Neuronal stem cell (in vitro differentiated cells): ENCODE measurements around the gene ATM. TPM values are rescaled to one million over a fixed set of nuclear protein-coding genes. Genes with fewer than 3 reads are reported as not detected.

Source experiments
- DNase-seq: peaks from one replicate; pipeline ENCODE4 v3.0.0-alpha.2; 2013; ENCODE audit warnings: low spot score
- H2AFZ ChIP-seq: one replicate; pipeline ENCODE4 v1.6.1; 2013; ENCODE audit warnings: mild to moderate bottlenecking, low read length, inconsistent platforms
- H2AK5ac ChIP-seq: 2 replicates; pipeline ENCODE4 v1.6.1; 2013; ENCODE audit warnings: low read depth, mild to moderate bottlenecking, inconsistent platforms, low read length, moderate library complexity, mixed read lengths
- H2BK120ac ChIP-seq: 2 replicates; pipeline ENCODE4 v1.6.1; 2013; ENCODE audit warnings: low read depth, mild to moderate bottlenecking, inconsistent platforms, low read length, moderate library complexity, mixed read lengths
- H2BK12ac ChIP-seq: one replicate; pipeline ENCODE4 v1.6.1; 2013; ENCODE audit warnings: low read length, inconsistent platforms
- H2BK15ac ChIP-seq: 2 replicates; pipeline ENCODE4 v1.6.1; 2013; ENCODE audit warnings: mild to moderate bottlenecking, low read length, inconsistent platforms, mixed read lengths
- H2BK5ac ChIP-seq: one replicate; pipeline ENCODE4 v1.6.1; 2013; ENCODE audit warnings: inconsistent platforms, mild to moderate bottlenecking, low read length, moderate library complexity
- H3K14ac ChIP-seq: one replicate; pipeline ENCODE4 v1.6.1; 2013; ENCODE audit warnings: low read length, inconsistent platforms
- H3K18ac ChIP-seq: 2 replicates; pipeline ENCODE4 v1.6.1; 2013; ENCODE audit warnings: low read length, inconsistent platforms
- H3K23ac ChIP-seq: 2 replicates; pipeline ENCODE4 v1.6.1; 2013; ENCODE audit warnings: low read depth, mild to moderate bottlenecking, mixed read lengths, low read length, inconsistent platforms; ENCODE audit not compliant: poor library complexity
- H3K27ac ChIP-seq: replicated peaks from 3 replicates; pipeline ENCODE4 v1.5.1; 2013; ENCODE audit warnings: low read length, inconsistent platforms
- H3K27me3 ChIP-seq, 3 experiments: 2 replicates each; pipeline ENCODE4 v1.6.1; 2013; ENCODE audit warnings: low read length in 3 of 3, mild to moderate bottlenecking in 2 of 3, inconsistent platforms in 1 of 3, low read depth in 1 of 3, mixed read lengths in 1 of 3, moderate library complexity in 1 of 3; ENCODE audit not compliant: control insufficient read depth in 3 of 3, insufficient read depth in 3 of 3
- H3K36me3 ChIP-seq, 2 donors: replicated peaks in 1 of 2; 2 replicates each; pipeline ENCODE4 v1.6.1; 2013; ENCODE audit warnings: low read length in 2 of 2; ENCODE audit not compliant: control insufficient read depth in 2 of 2, insufficient read depth in 2 of 2
- H3K4ac ChIP-seq: 2 replicates; pipeline ENCODE4 v1.6.1; 2013; ENCODE audit warnings: inconsistent platforms, mild to moderate bottlenecking, low read length, moderate library complexity
- H3K4me1 ChIP-seq, 2 donors: 1 replicate in 1 of 2; 2 replicates in 1 of 2; pipeline ENCODE4 v1.6.1; 2013; ENCODE audit warnings: low read length in 2 of 2, low read depth in 1 of 2; ENCODE audit not compliant: control insufficient read depth in 2 of 2, insufficient read depth in 1 of 2
- H3K4me2 ChIP-seq: one replicate; pipeline ENCODE4 v1.6.1; 2013; ENCODE audit warnings: mild to moderate bottlenecking, low read length, inconsistent platforms; ENCODE audit not compliant: insufficient read depth, poor library complexity, severe bottlenecking
- H3K4me3 ChIP-seq, 2 donors: 2 replicates each; pipeline ENCODE4 v1.5.1; 2013; ENCODE audit warnings: low read length in 2 of 2, mild to moderate bottlenecking in 2 of 2, inconsistent platforms in 1 of 2, moderate library complexity in 1 of 2
- H3K79me1 ChIP-seq: one replicate; pipeline ENCODE4 v1.6.1; 2013; ENCODE audit warnings: low read depth, mild to moderate bottlenecking, inconsistent platforms, low read length, moderate library complexity
- H3K9ac ChIP-seq: one replicate; pipeline ENCODE4 v1.6.1; 2013; ENCODE audit warnings: mild to moderate bottlenecking, low read depth, low read length, inconsistent platforms; ENCODE audit not compliant: poor library complexity
- H3K9me3 ChIP-seq, 2 donors: replicated peaks in 1 of 2; 2 replicates each; pipeline versions ENCODE3 to v1.6.1; 2013; ENCODE audit warnings: low read length in 2 of 2, mild to moderate bottlenecking in 2 of 2, inconsistent platforms in 1 of 2, low read depth in 1 of 2, mixed read lengths in 1 of 2, moderate library complexity in 1 of 2; ENCODE audit not compliant: control insufficient read depth in 2 of 2, insufficient read depth in 1 of 2
- H4K8ac ChIP-seq: one replicate; pipeline ENCODE4 v1.6.1; 2013; ENCODE audit warnings: low read depth, mild to moderate bottlenecking, inconsistent platforms, low read length, moderate library complexity
- H4K91ac ChIP-seq: one replicate; pipeline ENCODE4 v1.6.1; 2013; ENCODE audit warnings: low read length, low read depth, mild to moderate bottlenecking, inconsistent platforms; ENCODE audit not compliant: poor library complexity
- WGBS, 2 donors: extraction: QIAGEN DNeasy Blood & Tissue Kit; methylation state at CpG; one replicate each; pipeline ENCODE4 v1.1.7; 2013; ENCODE audit warnings: missing lambda C conversion rate in 2 of 2, mixed read lengths in 1 of 2; ENCODE audit not compliant: insufficient read length in 2 of 2, insufficient replicate concordance in 1 of 2; ENCODE audit errors: extremely low coverage in 2 of 2; 5-methylcytosine and 5-hydroxymethylcytosine counted together
- polyA plus RNA-seq, 2 experiments: library from polyadenylated mRNA; stranded (reverse); fragments of 200-250 nt; gene quantifications; one replicate each; pipeline ENCODE4 v1.2.3, GENCODE V29; 2013

Gene ATM, protein sequence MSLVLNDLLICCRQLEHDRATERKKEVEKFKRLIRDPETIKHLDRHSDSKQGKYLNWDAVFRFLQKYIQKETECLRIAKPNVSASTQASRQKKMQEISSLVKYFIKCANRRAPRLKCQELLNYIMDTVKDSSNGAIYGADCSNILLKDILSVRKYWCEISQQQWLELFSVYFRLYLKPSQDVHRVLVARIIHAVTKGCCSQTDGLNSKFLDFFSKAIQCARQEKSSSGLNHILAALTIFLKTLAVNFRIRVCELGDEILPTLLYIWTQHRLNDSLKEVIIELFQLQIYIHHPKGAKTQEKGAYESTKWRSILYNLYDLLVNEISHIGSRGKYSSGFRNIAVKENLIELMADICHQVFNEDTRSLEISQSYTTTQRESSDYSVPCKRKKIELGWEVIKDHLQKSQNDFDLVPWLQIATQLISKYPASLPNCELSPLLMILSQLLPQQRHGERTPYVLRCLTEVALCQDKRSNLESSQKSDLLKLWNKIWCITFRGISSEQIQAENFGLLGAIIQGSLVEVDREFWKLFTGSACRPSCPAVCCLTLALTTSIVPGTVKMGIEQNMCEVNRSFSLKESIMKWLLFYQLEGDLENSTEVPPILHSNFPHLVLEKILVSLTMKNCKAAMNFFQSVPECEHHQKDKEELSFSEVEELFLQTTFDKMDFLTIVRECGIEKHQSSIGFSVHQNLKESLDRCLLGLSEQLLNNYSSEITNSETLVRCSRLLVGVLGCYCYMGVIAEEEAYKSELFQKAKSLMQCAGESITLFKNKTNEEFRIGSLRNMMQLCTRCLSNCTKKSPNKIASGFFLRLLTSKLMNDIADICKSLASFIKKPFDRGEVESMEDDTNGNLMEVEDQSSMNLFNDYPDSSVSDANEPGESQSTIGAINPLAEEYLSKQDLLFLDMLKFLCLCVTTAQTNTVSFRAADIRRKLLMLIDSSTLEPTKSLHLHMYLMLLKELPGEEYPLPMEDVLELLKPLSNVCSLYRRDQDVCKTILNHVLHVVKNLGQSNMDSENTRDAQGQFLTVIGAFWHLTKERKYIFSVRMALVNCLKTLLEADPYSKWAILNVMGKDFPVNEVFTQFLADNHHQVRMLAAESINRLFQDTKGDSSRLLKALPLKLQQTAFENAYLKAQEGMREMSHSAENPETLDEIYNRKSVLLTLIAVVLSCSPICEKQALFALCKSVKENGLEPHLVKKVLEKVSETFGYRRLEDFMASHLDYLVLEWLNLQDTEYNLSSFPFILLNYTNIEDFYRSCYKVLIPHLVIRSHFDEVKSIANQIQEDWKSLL (N-terminal part only)
- 23.7 TPM for polyA plus RNA-seq (2013, experiment 1 of 2)
- polyA plus RNA-seq (2013, experiment 2 of 2), result 24.4 TPM

DNA sequence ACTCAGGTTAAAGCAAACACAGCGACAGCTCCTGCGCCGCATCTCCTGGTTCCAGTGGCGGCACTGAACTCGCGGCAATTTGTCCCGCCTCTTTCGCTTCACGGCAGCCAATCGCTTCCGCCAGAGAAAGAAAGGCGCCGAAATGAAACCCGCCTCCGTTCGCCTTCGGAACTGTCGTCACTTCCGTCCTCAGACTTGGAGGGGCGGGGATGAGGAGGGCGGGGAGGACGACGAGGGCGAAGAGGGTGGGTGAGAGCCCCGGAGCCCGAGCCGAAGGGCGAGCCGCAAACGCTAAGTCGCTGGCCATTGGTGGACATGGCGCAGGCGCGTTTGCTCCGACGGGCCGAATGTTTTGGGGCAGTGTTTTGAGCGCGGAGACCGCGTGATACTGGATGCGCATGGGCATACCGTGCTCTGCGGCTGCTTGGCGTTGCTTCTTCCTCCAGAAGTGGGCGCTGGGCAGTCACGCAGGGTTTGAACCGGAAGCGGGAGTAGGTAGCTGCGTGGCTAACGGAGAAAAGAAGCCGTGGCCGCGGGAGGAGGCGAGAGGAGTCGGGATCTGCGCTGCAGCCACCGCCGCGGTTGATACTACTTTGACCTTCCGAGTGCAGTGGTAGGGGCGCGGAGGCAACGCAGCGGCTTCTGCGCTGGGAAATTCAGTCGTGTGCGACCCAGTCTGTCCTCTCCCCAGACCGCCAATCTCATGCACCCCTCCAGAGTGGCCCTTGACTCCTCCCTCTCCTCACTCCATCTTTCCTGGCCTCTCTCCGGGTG is at the start of gene ATM, which contains the start of gene NPAT:
ATM (plus strand) TSS at position 494 of the 774 bp plus-strand sequence. CDS start 4,558 bp downstream, outside the sequence.
NPAT (minus strand) TSS at position 65 of the 774 bp plus-strand sequence. CDS start 102 bp downstream, outside the sequence.
- H3K4me1 ChIP-seq, result peaks cover 7 to 22% of the 10 kb centered on the region in 2 donors
- peak within 1 kb of the TSS; percentile 61 for H3K14ac ChIP-seq
- DNase-seq, result peak; percentile 99
- peak within 1 kb of the TSS; percentile 94 for H3K23ac ChIP-seq
- H3K4me2 ChIP-seq, result peak within 1 kb of the TSS; percentile 92
- H2AFZ ChIP-seq, result peak within 1 kb of the TSS; percentile 88
- H3K9me3 ChIP-seq, result no peaks in the 10 kb centered on the region
- H2AK5ac ChIP-seq, result no peak within 1 kb of the TSS
- H3K27ac ChIP-seq, result peak within 1 kb of the TSS; percentile 99
- peak within 1 kb of the TSS; percentile 97 for H3K18ac ChIP-seq
- H3K4me3 ChIP-seq, result peak within 1 kb of the TSS; percentile 69 to 96
- H3K4ac ChIP-seq, result no peak within 1 kb of the TSS
- no peak within 1 kb of the TSS for H2BK15ac ChIP-seq
- H3K27me3 ChIP-seq, result no peaks in the 10 kb centered on the region
- no peak within 1 kb of the TSS for H2BK12ac ChIP-seq
- H4K91ac ChIP-seq, result peak within 1 kb of the TSS; percentile 49
- H2BK5ac ChIP-seq, result peak within 1 kb of the TSS; percentile 63
- no CpG with 5 or more reads among the region's 70 CpGs for WGBS, 2 donors
- peaks cover 0 to 41% of the 10 kb centered on the region in 2 donors for H3K36me3 ChIP-seq
- H2BK120ac ChIP-seq, result no peak within 1 kb of the TSS
- peak within 1 kb of the TSS; percentile 96 for H3K9ac ChIP-seq
- H3K79me1 ChIP-seq, result no peaks in the 10 kb centered on the region
- no peak within 1 kb of the TSS for H4K8ac ChIP-seq

DNA sequence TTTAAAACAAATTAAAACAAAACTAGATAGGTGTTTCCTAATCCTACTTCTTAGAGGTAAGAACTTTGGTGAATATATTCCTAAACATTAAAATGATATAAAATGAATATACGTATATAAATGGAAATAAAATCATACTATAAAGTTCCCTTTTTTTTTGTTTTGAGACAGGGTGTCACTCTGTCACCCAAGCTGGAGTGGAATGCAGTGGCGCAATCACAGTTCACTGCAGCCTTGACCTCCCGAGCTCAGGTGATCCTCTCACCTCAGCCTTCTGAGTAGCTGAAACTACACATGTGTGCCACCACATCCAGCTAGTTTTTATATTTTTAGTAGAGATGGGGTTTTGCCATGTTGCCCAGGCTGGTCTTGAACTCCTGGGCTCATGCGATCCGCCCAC is 45.3 kb upstream of the ATM start:
- Histone ChIP-seq H3K9ac (no peak overlapping the region), H2AK5ac (no peak overlapping the region), H4K91ac (no peak overlapping the region), H3K27me3 (no peaks in the 10 kb centered on the region), H3K79me1 (no peaks in the 10 kb centered on the region), H3K4me2 (no peak overlapping the region), H2BK120ac (no peak overlapping the region), H4K8ac (no peak overlapping the region), H3K14ac (no peak overlapping the region), H2BK15ac (no peak overlapping the region), H2BK5ac (no peak overlapping the region), H3K4ac (no peak overlapping the region), H2BK12ac (no peak overlapping the region), H3K4me3 (no peak overlapping the region), H3K18ac (no peak overlapping the region), H3K4me1 (no peaks in the 10 kb centered on the region), H3K23ac (no peak overlapping the region), H3K36me3 (peaks cover 2 to 94% of the 10 kb centered on the region in 2 donors), H3K9me3 (no peaks in the 10 kb centered on the region), H3K27ac (no peak overlapping the region), H2AFZ (no peak overlapping the region)
- WGBS, 2 donors, result no CpG with 5 or more reads among the region's 5 CpGs
- no peak for DNase-seq

DNA sequence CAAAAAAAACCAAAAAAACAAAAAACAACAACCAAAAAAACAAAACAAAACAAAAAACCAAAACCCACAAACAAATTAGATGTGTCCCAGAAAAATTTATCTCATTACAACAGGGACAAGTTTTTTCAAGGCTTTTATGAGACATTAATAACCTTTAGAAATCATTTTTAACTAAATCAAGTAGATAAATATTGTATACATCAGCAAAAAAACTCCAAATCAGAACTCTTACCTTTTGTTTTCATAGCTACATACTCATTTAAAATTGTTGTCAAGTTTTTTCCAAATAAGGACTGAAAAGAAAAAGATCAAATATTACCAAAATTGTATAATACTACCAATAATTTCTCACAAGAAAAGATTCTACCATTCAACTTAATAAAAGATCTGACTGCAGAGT is 29.1 kb upstream of the ATM start:
- Histone ChIP-seq H3K23ac (no peak overlapping the region), H3K27me3 (no peaks in the 10 kb centered on the region), H3K9ac (no peak overlapping the region), H3K4me2 (no peak overlapping the region), H2BK5ac (no peak overlapping the region), H2BK12ac (no peak overlapping the region), H2BK15ac (no peak overlapping the region), H3K27ac (no peak overlapping the region), H3K79me1 (peaks cover 1% of the 10 kb centered on the region), H2AFZ (no peak overlapping the region), H3K18ac (no peak overlapping the region), H3K14ac (no peak overlapping the region), H3K36me3 (peaks cover 9 to 96% of the 10 kb centered on the region in 2 donors), H3K4ac (no peak overlapping the region), H4K91ac (no peak overlapping the region), H2AK5ac (no peak overlapping the region), H3K9me3 (no peaks in the 10 kb centered on the region), H2BK120ac (no peak overlapping the region), H3K4me3 (no peak overlapping the region), H4K8ac (no peak overlapping the region), H3K4me1 (no peaks in the 10 kb centered on the region)
- no peak for DNase-seq
